GM12891 (cell line): Measurements from ENCODE around the gene URM1.

Experiments used
- PAX5 ChIP-seq: IDR thresholded peaks from 2 replicates; pipeline ENCODE4 v1.6.1; 2011; ENCODE audit warnings: low read length, moderate library complexity, mild to moderate bottlenecking; ENCODE audit not compliant: insufficient read depth, severe bottlenecking
- POLR2A ChIP-seq: IDR thresholded peaks from 2 replicates; pipeline ENCODE4 v1.6.1; 2011; ENCODE audit warnings: low read depth, low read length, control low read depth
- POLR2AphosphoS5 ChIP-seq: IDR thresholded peaks from 2 replicates; pipeline ENCODE4 v1.6.1; 2011; ENCODE audit warnings: low read depth, low read length, control low read depth
- SPI1 ChIP-seq: IDR thresholded peaks from 2 replicates; pipeline ENCODE4 v1.6.1; 2011; ENCODE audit warnings: low read depth, low read length, control low read depth
- TAF1 ChIP-seq: IDR thresholded peaks from 2 replicates; pipeline ENCODE4 v1.6.1; 2011; ENCODE audit warnings: low read depth, low read length, control low read depth

DNA sequence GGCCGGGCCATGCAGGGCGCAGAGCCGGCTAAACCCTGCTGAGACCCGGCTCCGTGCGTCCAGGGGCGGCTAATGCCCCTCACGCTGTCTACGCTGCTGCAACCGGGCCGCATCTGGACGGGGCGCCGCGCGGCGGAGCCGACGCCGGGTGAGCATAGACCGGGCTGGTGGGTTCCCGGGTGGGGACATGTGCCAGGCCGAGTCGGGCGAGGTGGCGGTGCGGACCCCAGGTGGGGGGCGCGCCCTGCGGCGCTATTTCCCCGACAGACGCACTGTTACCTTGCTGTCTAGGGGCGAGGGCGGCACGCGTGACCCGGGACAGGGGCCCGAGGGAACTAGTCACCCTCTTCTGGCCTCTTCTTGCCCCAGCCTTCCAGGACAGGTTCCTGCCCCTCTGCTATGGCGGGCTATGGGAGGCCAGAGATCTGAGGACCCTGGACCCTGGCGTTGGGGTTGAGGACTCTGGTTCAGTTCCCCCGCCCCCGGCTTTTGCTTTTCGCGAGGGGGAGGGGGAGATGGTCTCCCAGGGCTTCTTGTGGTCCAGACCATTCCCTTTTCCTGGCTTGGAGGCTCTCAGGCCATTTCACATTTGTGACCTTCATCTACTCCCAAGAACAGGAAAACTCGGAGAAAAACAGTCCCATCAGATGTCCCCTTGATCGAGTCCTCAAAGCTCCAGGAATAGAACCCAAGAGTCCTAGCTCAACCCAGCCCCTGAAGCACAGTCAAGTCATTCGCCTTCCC is 30.3 kb upstream of the URM1 start:
- TF ChIP-seq POLR2AphosphoS5 (no peak), TAF1 (no peak), PAX5 (no peak), SPI1 (no peak), POLR2A (no peak)
